ENCODE measurements around the gene ACAA2.

The ACAA2 gene

DNA sequence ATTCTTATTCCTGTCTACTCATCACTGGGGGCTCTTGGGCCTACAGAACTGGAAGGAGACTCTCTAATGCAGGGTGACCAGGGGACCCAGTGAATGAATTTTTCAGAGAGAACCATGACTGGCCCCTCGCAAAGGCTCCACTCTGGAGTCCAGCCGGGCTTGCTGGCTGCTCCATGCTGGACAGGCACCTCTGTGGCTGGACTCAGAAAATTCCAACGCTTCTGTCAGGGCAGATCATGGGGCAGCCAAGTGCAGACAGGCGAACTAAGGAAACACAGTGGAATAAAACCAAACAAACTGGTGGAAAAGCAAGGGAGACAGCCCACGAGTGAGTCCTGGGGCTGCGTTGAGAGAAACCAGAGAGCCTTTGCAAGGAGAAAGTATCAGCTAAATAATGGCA, 57.2 kb downstream of the ACAA2 start:
- H3K4me3 ChIP-seq (ENCODE audit: low read depth, low read length): no peak overlapping the region
- no peak for TF ChIP-seq CTCF (IDR thresholded peaks at IDR 0.05; ENCODE audit: low read depth, low read length)

DNA sequence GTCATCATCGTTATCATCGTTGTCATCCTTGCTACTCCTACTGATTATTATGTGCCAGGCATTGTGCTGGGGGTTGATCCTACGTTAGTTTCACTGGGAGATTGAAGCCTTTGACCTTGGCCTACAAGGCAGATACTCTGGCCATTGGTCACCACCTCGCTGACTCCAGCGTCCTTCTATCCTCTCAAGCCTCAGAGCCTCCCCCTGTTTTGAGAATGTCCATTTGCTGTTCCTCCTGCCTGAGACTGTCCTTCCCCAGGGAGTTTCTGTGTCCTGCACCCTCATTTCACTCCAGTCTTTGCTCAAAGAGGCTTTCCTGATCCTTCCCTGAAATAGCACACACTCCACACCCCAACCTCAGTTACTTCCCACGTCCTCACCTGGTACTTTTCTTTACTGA, 57.8 kb downstream of the ACAA2 start:
- no peak for TF ChIP-seq CTCF (IDR thresholded peaks at IDR 0.05; ENCODE audit: low read depth, low read length)
- no peak overlapping the region for H3K4me3 ChIP-seq (ENCODE audit: low read depth, low read length)

DNA sequence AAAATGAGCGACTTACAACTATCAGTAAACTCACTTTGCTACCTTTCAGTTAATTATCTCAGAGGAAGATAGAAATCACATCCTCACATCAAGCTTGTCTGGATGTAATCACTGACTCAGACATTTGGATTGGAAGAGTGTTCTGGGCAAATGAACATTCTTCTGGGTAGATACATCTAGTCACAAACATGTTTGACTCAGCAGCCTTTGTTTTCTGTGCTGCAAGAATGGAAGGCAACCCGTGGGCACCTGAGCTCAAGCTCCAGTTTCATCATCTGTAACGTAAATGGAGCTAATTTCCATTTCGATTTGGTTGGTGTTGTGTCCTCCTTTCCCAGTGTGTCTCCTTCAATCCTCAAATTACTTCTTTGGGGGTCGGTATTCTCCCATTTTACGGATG, 58.5 kb downstream of the ACAA2 start:
- H3K4me3 ChIP-seq (ENCODE audit: low read depth, low read length): no peak overlapping the region
- TF ChIP-seq CTCF (IDR thresholded peaks at IDR 0.05; ENCODE audit: low read depth, low read length): no peak

- TF ChIP-seq CTCF (IDR thresholded peaks at IDR 0.05; ENCODE audit: low read depth, low read length): no peak
These were observed 59.7 kb downstream of the ACAA2 start for GRCh38 chr18:49753643-49754042.

DNA sequence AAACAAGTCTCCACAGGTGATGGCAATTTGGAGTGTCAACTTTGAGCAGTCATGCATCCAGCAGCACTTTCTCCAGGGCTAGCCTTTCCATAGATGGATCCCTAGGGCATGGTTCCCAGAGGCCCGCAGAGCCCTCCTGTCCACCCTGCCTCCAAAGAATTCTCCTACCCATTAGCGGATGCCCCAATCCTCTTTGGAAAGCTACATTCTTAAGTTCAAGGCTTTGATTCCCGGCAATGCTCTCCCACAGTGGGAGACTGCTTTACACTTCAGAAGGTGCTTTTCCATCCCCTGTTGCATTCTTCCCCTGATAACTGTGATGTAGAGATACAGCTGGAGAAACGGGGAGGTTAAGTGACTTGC, 61.3 kb downstream of the ACAA2 start:
- H3K4me3 ChIP-seq (ENCODE audit: low read depth, low read length): no peak overlapping the region
- TF ChIP-seq CTCF (IDR thresholded peaks at IDR 0.05; ENCODE audit: low read depth, low read length): no peak

More at GRCh38 chr18:49753643-49754042, 59.7 kb downstream of the ACAA2 start:
- H3K4me3 ChIP-seq (ENCODE audit: low read depth, low read length): no peak overlapping the region

DNA sequence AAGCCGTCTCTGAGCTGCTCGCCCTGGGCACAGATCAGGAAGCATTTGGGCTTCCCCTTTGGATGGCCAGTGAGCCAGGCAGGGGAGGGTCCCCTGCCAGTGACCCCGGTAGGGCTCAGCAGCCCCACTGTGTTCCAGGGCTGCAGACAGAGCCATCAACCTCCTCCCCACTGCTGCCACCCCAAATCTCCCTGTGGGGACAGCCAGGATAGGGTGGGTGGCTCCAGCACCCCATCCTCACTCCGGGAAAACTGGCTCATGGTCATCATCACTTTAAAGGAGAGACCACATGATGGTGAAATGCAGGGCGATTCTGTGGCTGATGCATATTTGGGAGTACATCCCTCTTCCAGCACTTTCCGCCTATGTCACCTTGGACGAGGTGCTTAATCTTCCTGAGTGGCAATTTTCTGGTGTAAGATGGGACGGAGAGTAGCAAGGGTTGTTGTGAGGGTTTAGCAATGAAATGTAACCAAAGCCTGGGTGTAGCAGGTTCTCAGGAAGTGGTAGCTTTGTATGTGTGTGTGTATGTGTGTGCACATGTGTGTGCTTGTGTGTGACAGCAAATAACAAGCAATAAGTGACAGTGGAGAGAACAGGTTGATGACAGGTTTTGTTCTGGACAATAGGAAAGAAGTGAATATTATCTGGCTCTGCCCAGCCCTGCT, 61.8 kb downstream of the ACAA2 start:
- TF ChIP-seq CTCF (IDR thresholded peaks at IDR 0.05; ENCODE audit: low read depth, low read length): no peak
- H3K4me3 ChIP-seq (ENCODE audit: low read depth, low read length): no peak overlapping the region

DNA sequence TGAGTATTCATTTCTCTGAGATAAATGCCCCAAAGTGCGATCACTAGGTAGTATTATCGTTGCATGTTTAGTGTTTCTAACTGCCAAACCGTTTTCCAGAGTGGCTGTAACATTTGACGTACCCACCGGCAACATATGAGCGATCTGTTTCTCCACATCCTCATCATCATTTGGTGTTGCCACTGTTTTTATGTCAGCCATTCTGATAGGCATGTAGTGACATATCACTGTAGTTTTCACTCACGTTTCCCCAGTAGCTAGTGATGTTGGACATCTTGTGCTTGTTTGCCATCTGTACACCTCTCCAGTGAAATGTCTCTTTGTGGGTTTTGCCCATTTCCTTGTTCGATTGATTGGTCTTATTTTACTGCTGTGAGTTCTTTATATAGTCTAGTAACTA, 63.8 kb downstream of the ACAA2 start:
- H3K4me3 ChIP-seq (ENCODE audit: low read depth, low read length): no peak overlapping the region
- no peak for TF ChIP-seq CTCF (IDR thresholded peaks at IDR 0.05; ENCODE audit: low read depth, low read length)

Measured in WI38 (cell line).